ENCODE data around the gene SLC25A22.

The SLC25A22 gene

DNA sequence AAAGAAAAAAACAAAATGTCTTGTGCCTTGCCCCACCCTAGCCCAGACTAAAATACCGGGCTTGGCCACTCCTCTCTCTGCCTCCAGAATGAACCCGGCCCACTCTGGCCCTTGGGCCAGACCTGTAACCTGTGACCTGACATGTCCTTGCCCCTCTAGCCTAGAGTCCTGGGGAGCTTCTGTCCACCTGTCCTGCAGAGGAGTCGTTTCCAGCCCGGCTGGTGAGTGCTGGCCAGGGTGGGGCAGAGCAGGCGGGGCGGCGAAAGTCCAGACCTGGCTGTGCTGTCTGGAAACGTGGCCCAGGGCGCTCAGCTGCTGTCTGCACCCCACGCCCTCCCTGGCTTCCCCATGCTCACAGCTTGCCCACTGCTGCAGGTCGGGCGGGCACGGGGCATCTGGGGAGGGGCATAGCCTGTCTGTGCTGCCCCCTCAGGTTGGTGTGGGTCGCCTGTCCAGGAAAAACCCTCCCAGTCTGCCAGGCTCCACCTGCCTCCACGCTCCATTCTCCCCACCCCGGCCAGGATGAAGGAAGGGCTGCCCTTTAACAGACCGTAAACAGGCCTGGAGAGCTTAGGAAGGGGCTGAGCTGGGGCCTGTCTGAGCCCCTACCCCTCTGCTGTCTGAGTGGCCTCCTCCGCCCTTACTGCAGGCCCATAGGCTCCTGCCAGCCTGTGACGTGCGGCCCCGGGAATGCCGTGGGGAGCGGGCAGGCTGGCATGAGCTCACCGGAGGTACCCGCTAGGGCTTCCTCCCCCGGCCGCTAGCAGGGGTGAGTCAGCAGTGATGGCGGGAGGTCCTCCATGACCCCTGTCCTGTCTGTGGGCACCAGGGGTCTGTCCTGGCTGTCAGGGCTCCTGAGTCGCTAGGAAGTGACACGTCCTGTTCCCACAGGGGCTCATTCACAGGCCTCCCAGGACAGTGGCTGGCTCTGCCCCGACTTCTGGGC is 36.6 kb upstream of the SLC25A22 start:
- no peak overlapping the region for H3K4me3 ChIP-seq (ENCODE audit: low read depth, low read length)

DNA sequence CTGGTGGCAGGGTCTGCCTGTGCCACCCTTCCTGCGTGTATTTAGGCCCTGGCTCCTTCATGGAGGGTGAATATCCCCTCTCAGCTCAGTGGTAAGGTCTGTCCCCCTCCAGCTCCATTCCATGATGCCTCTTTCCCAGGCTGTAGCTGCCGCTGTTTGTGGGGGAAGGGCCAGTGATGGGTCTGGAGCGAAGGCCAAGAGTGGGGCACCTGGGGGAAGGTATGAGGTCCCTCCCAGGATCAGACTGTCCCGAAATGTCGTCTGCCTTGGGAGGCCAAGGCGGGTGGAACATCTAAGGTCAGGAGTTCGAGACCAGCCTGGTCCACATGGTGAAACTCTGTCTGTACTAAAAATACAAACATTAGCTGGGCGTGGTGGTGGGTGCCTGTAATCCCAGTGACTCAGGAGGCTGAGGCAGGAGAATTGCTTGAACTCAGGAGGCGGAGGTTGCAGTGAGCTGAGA is 35.8 kb upstream of the SLC25A22 start:
- peak overlapping the region; percentile 57 for H3K4me3 ChIP-seq (ENCODE audit: low read depth, low read length)

DNA sequence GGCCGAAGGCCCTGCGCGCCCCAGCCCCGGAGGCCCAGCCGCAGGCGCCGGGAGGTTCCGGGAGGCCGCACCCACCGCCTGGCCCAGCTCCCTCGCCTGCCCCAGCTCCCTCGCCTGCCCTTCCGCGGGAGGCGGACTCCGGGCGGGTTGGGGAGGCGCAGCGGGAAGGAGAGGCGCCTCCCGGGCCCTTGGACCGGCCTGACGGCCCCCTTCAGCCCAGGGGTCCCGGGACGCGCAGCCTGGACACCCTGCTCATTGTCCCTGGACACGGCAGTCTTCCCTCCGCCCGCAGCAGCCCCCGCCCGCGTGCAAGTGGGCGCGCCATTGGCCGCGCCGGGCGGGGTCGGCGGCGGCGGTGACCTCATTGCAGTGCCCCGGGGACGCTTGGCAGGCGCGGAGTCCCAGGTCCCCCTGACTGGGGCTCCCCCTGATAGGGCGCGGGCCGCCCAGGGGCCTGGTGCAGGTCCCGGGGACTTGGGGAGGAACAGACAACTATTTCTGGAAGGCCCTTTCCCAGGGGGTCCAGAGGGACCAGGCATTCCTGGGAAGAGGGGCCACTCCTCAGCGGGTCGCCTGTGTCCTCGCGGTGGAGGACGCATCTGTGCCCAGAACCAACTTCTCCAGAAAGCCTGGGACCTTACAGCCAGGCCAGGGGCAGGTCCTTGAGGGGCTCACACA is 35.2 kb upstream of the SLC25A22 start:
- H3K4me3 ChIP-seq (ENCODE audit: low read depth, low read length) = peak overlapping the region; percentile 57

DNA sequence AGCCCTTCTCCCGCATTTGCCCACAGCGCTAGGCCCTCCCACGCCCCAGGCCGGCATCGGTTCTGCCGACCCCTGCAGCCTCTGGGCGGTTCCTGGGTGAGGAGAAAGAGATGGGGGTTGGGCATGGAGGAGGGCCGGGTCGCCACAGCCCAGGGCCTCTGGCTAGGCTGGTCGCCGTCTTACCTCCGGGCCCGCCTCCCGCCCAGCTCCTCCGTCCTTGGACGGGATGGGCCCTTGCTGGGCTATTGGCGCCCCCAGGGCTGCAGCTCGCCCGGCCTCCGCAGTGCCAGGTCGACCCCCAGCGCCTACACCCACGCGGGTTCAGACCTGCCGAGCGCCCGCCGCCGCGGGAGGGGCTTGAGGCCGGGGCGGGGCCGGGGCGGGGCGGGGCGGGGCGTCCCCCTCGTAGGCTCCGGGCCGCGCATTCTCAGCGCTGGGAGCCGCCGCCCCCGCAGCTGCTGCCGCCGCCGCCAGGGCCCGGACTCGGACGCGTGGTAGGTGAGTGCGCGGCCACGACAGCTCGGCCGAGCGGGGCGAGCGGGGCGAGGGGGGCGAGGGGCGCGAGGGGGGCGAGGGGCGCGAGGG is 34.5 kb upstream of the SLC25A22 start, which contains the start of gene CD151:
CD151 (plus strand) TSS at position 424 of the 585 bp plus-strand sequence. CDS start 3,118 bp downstream, outside the sequence.
- peak within 1 kb of the TSS; percentile 57 for H3K4me3 ChIP-seq (ENCODE audit: low read depth, low read length)

DNA sequence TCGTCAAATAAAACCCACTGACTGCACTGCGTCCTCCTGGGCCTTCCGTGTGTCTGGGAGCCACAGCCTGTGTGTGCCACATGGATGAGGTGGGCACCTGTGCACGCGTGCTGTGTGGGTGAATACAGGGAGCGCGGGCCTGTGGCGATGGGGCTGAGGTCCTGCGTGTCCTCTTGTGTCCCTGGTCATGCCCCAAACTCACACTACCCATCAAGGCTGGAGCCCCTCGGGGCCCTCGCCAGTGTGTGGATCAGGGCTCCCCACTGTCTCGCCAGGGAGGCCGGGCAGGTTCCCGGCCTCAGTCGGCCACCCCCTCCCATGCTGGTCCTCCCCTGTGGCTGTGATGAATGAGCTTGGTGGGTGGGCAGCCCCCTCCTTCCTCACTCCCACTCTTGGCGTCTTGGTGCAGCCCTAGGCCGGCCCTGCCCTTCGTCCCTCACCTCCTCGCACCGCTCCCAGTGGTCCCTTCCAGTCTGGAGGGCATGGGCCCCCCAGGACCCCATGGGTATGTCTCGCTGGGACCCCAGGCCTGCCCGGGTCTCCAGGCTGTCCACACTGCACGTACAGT is 34.0 kb upstream of the SLC25A22 start:
- H3K4me3 ChIP-seq (ENCODE audit: low read depth, low read length) = peak overlapping the region; percentile 22

- no peak overlapping the region for H3K4me3 ChIP-seq (ENCODE audit: low read depth, low read length)
These were observed 33.2 kb upstream of the SLC25A22 start for GRCh38 chr11:831118-831864.

DNA sequence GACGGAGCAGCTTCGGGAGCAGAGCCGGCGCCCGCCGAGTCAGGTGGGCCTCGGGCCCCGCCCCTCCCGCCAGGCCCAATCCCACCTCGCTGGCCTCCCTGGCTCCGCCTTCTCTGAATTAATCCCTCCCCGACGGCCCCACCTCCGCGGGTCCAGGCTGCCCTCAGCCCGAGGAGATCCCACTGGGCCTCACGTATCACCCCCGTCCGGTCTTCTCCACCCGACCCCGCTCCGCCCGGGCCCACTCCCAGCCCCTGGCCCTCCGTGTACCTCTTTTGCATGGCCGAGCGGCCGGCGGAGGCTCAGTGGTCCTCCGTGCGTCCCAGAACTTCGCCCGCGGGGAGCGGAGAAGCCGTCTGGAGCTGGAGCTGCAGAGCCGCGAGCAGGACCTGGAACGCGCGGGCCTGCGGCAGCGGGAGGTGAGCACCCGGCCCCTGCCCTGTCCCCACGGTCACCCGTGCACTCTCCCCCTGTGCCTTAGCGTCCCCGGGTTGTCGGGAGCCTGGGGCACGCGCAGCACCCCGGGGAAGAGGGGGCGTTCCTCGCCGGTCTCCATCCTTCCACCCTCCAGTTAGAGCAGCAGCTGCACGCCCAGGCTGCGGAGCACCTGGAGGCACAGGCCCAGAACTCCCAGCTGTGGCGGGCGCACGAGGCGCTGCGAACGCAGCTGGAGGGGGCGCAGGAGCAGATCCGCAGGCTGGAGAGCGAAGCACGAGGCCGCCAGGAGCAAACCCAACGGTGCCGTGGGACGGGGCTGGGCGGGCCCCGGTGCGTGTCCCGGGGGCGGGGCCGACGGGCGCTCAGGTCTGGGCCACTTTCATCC is 32.4 kb upstream of the SLC25A22 start:
- H3K4me3 ChIP-seq (ENCODE audit: low read depth, low read length) = peak overlapping the region; percentile 27

- peak overlapping the region; percentile 27 for H3K4me3 ChIP-seq (ENCODE audit: low read depth, low read length)
These were observed 31.8 kb upstream of the SLC25A22 start for GRCh38 chr11:829847-830294.

DNA sequence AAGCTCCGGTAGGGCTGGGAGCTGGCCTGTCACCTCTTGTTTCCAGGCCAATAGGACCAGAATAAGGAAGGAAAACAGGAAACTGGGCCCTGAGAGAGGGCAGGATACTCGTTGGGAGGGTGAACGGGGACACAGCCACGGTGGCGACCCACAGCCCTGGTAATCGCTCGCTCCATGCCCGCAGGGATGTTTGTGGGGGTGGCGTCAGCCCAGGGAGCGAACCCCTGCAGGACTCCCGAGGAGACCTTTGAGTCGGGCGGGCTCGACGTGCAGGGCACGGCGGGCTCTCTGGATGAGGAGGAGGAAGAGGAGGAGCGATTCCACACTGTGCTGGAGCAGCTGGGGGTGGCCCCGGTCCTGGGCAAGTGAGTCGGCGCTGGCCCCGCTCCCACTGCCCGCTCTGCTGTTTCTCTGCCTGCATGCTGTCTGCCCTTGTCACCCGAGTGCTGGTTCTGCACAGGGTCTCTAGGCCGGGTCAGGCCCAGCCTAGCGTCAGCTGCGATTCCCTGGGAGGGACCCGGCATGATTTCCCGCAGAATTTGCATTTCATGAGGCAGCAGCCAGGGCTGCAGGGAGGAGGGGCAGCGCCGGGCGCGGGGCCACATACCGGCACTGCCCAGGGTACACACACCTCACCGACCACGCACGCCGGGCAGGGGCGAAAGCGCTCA is 31.2 kb upstream of the SLC25A22 start:
- H3K4me3 ChIP-seq (ENCODE audit: low read depth, low read length) = peak overlapping the region; percentile 27

DNA sequence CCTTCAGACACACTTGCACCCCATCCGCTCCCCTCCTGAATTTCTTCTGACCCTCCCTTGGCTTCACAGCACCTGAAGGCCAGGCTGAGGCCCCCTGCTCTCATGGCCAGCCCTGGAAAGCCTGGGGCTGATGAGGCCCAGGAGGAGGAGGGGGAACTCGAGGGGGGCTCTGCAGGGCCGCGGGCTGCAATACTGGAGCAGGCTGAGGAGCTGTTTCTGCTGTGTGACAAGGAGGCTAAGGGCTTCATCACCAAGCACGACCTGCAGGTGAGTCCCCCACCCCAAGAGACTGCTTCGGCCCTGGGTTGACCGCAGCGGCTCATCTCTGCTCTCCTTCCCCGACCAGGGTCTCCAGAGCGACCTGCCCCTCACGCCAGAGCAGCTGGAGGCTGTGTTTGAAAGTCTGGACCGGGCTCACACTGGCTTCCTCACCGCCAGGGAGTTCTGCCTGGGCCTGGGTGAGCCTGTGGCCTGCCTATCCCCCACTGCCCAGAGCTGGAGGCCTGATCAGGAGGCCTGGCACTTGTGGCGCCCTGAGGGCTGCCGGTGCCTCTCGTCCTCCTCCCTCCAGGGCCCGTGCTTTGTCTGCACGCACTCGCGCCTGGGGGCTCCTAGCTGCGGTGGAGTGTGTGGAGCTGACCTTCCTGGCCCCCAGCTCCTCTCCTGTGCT is 30.6 kb upstream of the SLC25A22 start:
- H3K4me3 ChIP-seq (ENCODE audit: low read depth, low read length) = no peak overlapping the region

DNA sequence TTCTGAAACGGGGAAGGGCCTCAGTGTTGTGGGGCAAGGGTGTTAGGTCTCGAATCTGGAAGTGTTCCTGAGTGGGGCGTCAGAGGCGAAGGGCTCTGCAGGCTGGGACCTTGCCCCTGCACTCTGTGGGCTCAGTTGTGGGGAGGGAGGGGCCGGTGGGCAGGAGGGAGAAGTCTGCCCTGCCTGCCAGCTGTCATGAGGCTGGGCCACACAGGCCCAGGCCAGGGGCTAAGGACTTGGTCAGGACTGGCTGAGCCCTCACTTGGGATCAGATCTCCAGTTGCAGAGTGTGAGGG is 29.8 kb upstream of the SLC25A22 start, which contains the start of gene CRACR2B:
CRACR2B (plus strand) TSS at position 23 of the 296 bp plus-strand sequence. CDS start 689 bp downstream, outside the sequence.
- peak within 1 kb of the TSS; percentile 35 for H3K4me3 ChIP-seq (ENCODE audit: low read depth, low read length)

- H3K4me3 ChIP-seq (ENCODE audit: low read depth, low read length) = peak overlapping the region; percentile 35
These were observed 29.2 kb upstream of the SLC25A22 start for GRCh38 chr11:827146-827896.

GRCh38 chr11:826836-827145 is 28.7 kb upstream of the SLC25A22 start:
- H3K4me3 ChIP-seq (ENCODE audit: low read depth, low read length) = peak overlapping the region; percentile 35

- no peak overlapping the region for H3K4me3 ChIP-seq (ENCODE audit: low read depth, low read length)
These were observed 28.1 kb upstream of the SLC25A22 start for GRCh38 chr11:826227-826621.

DNA sequence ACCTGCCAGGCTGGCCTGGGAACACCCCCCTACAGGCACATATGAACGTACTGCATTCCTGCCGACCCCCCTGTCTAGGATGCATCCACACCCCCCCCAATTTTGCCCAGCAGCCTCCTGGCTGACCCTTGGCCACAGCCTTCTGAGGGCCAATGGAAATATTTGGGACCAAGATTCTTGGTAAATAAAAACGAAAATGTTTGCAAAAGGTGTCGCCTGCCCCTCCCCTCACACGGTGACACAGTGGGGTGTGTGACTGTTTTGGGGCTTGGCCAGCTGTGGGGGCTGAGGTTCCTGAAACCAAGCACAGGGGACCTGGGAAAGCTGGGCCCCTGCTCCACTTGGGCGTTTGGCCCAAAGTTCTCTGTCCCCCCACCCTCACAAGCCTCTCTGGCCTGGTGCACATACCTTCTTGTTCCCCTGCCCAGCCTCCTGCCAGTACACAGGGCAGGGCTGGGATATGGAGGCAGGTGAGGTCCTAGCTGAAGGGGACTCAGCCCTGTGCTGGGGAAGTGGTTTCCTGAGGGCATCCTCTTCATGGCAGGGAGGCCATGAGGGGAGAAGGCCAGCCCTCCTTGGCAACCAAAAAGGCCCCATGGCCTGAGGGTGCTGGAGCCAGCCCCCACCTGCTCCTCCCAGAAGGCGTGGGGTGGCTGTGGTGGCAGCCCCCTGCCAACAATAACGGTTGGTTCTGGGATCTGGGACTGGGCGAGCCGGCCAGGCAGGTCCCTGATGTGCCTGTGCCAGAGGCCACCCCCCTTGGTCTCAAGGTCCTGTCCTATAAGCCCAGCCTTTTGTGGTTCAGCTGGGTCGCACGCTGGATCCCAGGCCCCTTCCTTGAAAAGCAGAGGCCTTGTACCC is 27.5 kb upstream of the SLC25A22 start:
- H3K4me3 ChIP-seq (ENCODE audit: low read depth, low read length) = no peak overlapping the region

DNA sequence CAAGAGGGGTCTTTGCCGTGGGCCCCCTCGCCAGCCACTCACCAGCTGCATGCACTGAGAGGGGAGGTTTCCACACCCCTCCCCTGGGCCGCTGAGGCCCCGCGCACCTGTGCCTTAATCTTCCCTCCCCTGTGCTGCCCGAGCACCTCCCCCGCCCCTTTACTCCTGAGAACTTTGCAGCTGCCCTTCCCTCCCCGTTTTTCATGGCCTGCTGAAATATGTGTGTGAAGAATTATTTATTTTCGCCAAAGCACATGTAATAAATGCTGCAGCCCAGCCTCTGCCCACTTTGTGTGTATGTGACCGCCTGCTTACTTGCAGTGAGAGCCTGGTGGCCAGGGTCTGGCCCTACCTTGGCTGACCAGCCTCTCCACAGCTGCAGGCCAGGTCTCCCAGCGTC is 26.9 kb upstream of the SLC25A22 start:
- no peak overlapping the region for H3K4me3 ChIP-seq (ENCODE audit: low read depth, low read length)

DNA sequence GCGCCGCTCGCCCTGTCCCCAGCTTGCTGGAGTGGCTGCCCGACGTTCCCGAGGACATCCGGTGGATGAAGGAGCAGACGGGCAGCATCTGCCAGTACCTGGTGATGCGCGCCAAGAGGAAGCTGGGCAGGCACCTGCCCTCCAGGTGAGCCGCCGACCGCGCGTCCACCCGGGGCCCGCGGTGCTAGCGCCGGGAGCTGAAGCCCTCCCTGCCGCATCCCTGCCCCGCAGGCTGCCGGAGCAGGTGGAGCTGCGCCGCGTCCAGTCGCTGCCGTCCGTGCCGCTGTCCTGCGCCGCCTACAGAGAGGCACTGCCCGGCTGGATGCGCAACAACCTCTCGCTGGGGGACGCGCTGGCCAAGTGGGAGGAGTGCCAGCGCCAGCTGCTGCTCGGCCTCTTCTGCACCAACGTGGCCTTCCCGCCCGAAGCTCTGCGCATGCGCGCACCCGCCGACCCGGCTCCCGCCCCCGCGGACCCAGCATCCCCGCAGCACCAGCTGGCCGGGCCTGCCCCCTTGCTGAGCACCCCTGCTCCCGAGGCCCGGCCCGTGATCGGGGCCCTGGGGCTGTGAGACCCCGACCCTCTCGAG is 26.3 kb upstream of the SLC25A22 start:
- H3K4me3 ChIP-seq (ENCODE audit: low read depth, low read length) = no peak overlapping the region
